Measurements from ENCODE around the gene PSMB10. TPM values are rescaled to one million over a fixed set of nuclear protein-coding genes. Genes with fewer than 3 reads are reported as not detected.
A peak's percentile ranks its signal among the peaks of the same experiment; 100 is the strongest.

Gene PSMB10
- total RNA-seq, 1 donor from 2014 or later = 59.0 TPM

DNA sequence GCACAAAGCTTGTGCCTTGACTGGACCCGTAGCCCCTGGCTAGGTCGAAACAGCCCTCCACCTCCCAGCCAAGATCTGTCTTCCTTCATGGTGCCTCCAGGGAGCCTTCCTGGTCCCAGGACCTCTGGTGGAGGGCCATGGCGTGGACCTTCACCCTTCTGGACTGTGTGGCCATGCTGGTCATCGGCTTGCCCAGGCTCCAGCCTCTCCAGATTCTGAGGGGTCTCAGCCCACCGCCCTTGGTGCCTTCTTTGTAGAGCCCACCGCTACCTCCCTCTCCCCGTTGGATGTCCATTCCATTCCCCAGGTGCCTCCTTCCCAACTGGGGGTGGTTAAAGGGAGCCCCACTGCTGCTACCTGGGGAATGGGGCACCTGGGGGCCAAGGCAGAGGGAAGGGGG, 8.5 kb downstream of the PSMB10 start:
- peaks cover 4% of the 10 kb centered on the region for H3K36me3 Mint-ChIP-seq (ENCODE audit: unreplicated experiment)
- H3K4me1 Mint-ChIP-seq (ENCODE audit: unreplicated experiment) = peaks cover 11% of the 10 kb centered on the region
- TF ChIP-seq, protein P1, sequence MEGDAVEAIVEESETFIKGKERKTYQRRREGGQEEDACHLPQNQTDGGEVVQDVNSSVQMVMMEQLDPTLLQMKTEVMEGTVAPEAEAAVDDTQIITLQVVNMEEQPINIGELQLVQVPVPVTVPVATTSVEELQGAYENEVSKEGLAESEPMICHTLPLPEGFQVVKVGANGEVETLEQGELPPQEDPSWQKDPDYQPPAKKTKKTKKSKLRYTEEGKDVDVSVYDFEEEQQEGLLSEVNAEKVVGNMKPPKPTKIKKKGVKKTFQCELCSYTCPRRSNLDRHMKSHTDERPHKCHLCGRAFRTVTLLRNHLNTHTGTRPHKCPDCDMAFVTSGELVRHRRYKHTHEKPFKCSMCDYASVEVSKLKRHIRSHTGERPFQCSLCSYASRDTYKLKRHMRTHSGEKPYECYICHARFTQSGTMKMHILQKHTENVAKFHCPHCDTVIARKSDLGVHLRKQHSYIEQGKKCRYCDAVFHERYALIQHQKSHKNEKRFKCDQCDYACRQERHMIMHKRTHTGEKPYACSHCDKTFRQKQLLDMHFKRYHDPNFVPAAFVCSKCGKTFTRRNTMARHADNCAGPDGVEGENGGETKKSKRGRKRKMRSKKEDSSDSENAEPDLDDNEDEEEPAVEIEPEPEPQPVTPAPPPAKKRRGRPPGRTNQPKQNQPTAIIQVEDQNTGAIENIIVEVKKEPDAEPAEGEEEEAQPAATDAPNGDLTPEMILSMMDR (IDR thresholded peaks at IDR 0.05) = no peak
- no peak overlapping the region for H3K27ac Mint-ChIP-seq (ENCODE audit: unreplicated experiment)
- DNase-seq (ENCODE audit: extremely low spot score, unreplicated experiment) = no peak
- no peaks in the 10 kb centered on the region for H3K9me3 Mint-ChIP-seq (ENCODE audit: unreplicated experiment)
- no peak overlapping the region for H3K4me3 Mint-ChIP-seq (ENCODE audit: unreplicated experiment)
- no peaks in the 10 kb centered on the region for H3K27me3 Mint-ChIP-seq (ENCODE audit: unreplicated experiment)

DNA sequence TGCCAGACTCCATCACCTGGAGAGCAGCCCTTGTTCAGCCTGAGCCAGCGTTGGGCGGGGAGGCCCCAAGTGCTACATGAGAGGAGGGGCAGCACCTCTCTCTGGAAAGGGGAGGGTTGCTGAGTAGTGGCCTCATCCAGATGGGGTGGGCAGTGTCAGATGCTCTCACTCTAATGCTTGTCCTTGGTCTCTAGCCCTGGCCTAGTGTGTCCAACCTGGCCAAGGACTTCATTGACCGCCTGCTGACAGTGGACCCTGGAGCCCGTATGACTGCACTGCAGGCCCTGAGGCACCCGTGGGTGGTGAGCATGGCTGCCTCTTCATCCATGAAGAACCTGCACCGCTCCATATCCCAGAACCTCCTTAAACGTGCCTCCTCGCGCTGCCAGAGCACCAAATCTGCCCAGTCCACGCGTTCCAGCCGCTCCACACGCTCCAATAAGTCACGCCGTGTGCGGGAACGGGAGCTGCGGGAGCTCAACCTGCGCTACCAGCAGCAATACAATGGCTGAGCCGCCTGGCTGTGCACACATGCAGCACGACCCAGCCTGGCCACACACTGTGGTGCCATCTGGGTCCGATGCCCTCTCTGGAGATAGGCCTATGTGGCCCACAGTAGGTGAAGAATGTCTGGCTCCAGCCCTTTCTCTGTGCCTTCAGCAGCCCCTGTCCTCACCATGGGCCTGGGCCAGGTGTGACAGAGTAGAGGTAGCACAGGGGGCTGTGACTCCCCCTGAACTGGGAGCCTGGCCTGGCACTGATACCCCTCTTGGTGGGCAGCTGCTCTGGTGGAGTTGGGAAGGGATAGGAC, 9.3 kb downstream of the PSMB10 start:
- TF ChIP-seq, protein P1 (IDR thresholded peaks at IDR 0.05) = no peak
- Mint-ChIP-seq H3K36me3 (ENCODE audit: unreplicated experiment) (peaks cover 4% of the 10 kb centered on the region), H3K4me1 (ENCODE audit: unreplicated experiment) (peaks cover 11% of the 10 kb centered on the region), H3K27ac (ENCODE audit: unreplicated experiment) (no peak overlapping the region), H3K4me3 (ENCODE audit: unreplicated experiment) (no peak overlapping the region), H3K27me3 (ENCODE audit: unreplicated experiment) (no peaks in the 10 kb centered on the region), H3K9me3 (ENCODE audit: unreplicated experiment) (no peaks in the 10 kb centered on the region)
- DNase-seq (ENCODE audit: extremely low spot score, unreplicated experiment) = no peak

DNA sequence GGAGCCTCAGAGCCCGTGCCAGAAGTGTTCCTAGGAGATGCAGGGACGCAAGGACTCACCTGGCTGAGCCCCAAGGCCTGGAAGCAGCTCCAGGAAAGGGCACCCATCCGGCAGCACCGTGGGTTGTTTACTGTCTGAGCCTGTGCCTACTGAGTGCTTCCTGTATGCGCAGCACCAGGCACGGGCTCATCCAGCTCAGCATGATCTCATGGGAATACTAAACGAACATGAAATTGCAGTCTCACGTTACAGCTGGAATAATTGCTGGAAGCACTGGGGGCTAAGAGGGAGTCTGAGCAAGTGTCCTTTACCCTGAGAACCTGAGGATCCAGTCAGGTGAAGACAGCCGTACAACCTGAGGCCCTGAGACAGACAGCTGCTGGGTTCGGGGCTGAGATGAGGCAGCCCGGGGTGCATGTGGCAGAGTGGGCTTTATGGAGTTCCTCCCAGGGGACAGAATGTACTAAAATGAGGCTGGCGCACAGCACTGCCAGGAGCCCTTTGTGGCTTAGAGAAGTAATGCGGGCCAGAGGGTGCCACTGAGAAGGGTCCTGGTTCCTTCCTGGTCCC, 10.4 kb downstream of the PSMB10 start:
- no peak for DNase-seq (ENCODE audit: extremely low spot score, unreplicated experiment)
- H3K27ac Mint-ChIP-seq (ENCODE audit: unreplicated experiment) = peak overlapping the region; percentile 35
- H3K36me3 Mint-ChIP-seq (ENCODE audit: unreplicated experiment) = peaks cover 4% of the 10 kb centered on the region
- H3K9me3 Mint-ChIP-seq (ENCODE audit: unreplicated experiment) = no peaks in the 10 kb centered on the region
- no peak overlapping the region for H3K4me3 Mint-ChIP-seq (ENCODE audit: unreplicated experiment)
- TF ChIP-seq, protein P1 (IDR thresholded peaks at IDR 0.05) = no peak
- peaks cover 11% of the 10 kb centered on the region for H3K4me1 Mint-ChIP-seq (ENCODE audit: unreplicated experiment)
- no peaks in the 10 kb centered on the region for H3K27me3 Mint-ChIP-seq (ENCODE audit: unreplicated experiment)

DNA sequence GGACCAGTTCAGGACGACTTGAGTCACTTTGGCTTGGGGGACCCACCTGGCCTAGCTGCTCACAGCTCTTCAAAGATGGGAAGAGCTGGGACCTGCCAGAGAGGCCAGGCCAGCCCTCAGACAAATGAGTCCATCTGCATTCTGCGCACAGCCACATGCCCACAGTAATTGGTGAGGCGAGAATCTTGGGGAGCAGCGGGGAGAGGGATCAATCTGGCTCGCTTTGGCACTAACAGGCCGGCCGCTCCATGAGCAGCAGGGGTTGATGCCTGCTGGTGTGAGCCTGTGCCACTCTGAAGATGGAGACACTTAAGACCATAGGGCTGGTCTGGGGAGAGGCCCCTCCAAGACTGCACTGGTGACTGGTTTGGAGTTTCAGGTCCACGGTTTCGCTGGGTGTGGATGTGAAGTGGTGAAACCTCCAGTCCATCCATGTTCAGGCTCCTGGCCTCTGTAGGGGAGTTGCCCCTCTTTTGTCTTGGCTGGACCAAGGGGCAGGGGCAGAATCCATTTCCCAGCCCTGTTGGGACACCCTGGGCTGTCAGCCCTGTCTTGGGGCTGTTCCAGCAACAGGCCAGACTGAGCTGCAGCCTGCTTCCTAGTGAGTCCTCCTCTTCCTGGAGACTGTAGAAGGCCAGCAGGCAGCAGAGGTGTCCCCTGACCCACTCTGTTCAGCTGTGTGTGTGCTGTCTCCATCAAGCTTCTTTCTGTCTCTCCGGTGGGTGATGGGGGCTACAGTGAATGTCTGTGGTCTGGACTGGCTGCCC, 12.3 kb downstream of the PSMB10 start:
- TF ChIP-seq, protein P1 (IDR thresholded peaks at IDR 0.05) = no peak
- peaks cover 11% of the 10 kb centered on the region for H3K4me1 Mint-ChIP-seq (ENCODE audit: unreplicated experiment)
- peak overlapping the region; percentile 18 for H3K27ac Mint-ChIP-seq (ENCODE audit: unreplicated experiment)
- peaks cover 2% of the 10 kb centered on the region for H3K36me3 Mint-ChIP-seq (ENCODE audit: unreplicated experiment)
- H3K4me3 Mint-ChIP-seq (ENCODE audit: unreplicated experiment) = no peak overlapping the region
- no peaks in the 10 kb centered on the region for H3K27me3 Mint-ChIP-seq (ENCODE audit: unreplicated experiment)
- no peak for DNase-seq (ENCODE audit: extremely low spot score, unreplicated experiment)
- no peaks in the 10 kb centered on the region for H3K9me3 Mint-ChIP-seq (ENCODE audit: unreplicated experiment)

All from osteocyte (in vitro differentiated cells).